Gastroesophageal sphincter (tissue), 3 donors: ENCODE results near the gene SORCS1.

ENCODE experiments used
- CTCF ChIP-seq, 4 experiments: fragments of 200-600 bp in 2 of 4; fragments of 450-650 bp in 2 of 4; sonication (generic) in 1 of 4; IDR thresholded peaks; one replicate each; pipeline ENCODE4 v1.5.1; 2017 to 2019; ENCODE audit warnings: antibody characterized with exemption in 4 of 4, mild to moderate bottlenecking in 2 of 4, moderate library complexity in 2 of 4
- POLR2A ChIP-seq, 2 donors: fragments of 450-650 bp; IDR thresholded peaks; one replicate each; pipeline ENCODE4 v1.6.1; 2017; ENCODE audit warnings: antibody characterized with exemption in 2 of 2, mild to moderate bottlenecking in 2 of 2, moderate library complexity in 1 of 2
- POLR2AphosphoS5 ChIP-seq: sonication (generic); formaldehyde crosslinking; IDR thresholded peaks from one replicate; pipeline ENCODE4 v1.6.1; 2017; ENCODE audit warnings: antibody characterized with exemption

GRCh38 chr10:106540645-106541044 is 623.9 kb downstream of the SORCS1 start:
- no peak for TF ChIP-seq CTCF (IDR thresholded peaks at IDR 0.05)
- TF ChIP-seq POLR2A (IDR thresholded peaks at IDR 0.05): no peak
- no peak for TF ChIP-seq POLR2AphosphoS5
